RWPE2 (cell line): ENCODE results near the gene RNF4.

Experiments
- ATAC-seq: fragments of 200-7000 bp; cut with Tn5 transposase; 3 replicates; pipeline ENCODE4 v1.9.1; 2021; ENCODE audit warnings: low read depth
- DNase-seq: peaks from one replicate; pipeline ENCODE4 v3.0.0-alpha.2; 2020; ENCODE audit warnings: low spot score
- H3K27ac ChIP-seq: fragments of 450-650 bp; 2 replicates; pipeline ENCODE4 v1.5.1; 2017; ENCODE audit warnings: mild to moderate bottlenecking; ENCODE audit not compliant: poor library complexity, severe bottlenecking
- H3K27me3 ChIP-seq: fragments of 250-450 bp; sonication (Bioruptor Pico); 2 replicates; pipeline ENCODE4 v1.5.1; 2021; ENCODE audit warnings: mild to moderate bottlenecking, moderate library complexity; ENCODE audit not compliant: insufficient read depth, poor library complexity, severe bottlenecking
- H3K36me3 ChIP-seq: fragments of 250-450 bp; sonication (Bioruptor Pico); 2 replicates; pipeline ENCODE4 v1.5.1; 2020; ENCODE audit warnings: low read depth, mild to moderate bottlenecking, moderate library complexity
- H3K4me1 ChIP-seq: fragments of 250-450 bp; sonication (Bioruptor Pico); 2 replicates; pipeline ENCODE4 v1.5.1; 2021; ENCODE audit warnings: mild to moderate bottlenecking, moderate library complexity; ENCODE audit not compliant: insufficient read depth, poor library complexity, severe bottlenecking
- H3K4me3 ChIP-seq: fragments of 250-450 bp; sonication (Bioruptor Pico); 2 replicates; pipeline ENCODE4 v1.5.1; 2021; ENCODE audit warnings: mild to moderate bottlenecking, moderate library complexity; ENCODE audit not compliant: severe bottlenecking
- H3K9me3 ChIP-seq: fragments of 250-450 bp; sonication (Bioruptor Pico); 2 replicates; pipeline ENCODE4 v1.5.1; 2021; ENCODE audit warnings: mild to moderate bottlenecking, moderate library complexity; ENCODE audit not compliant: severe bottlenecking
- TF ChIP-seq, protein P1 (sequence below): fragments of 450-650 bp; IDR thresholded peaks from one replicate; pipeline ENCODE4 v1.5.1; 2017; ENCODE audit warnings: mild to moderate bottlenecking, moderate library complexity; ENCODE audit not compliant: poor library complexity, severe bottlenecking

The RNF4 gene

GRCh38 chr4:2450394-2451035 is 18.4 kb upstream of the RNF4 start:
- no peak for ATAC-seq
- Histone ChIP-seq H3K9me3 (no peaks in the 10 kb centered on the region), H3K4me3 (no peak overlapping the region), H3K27me3 (no peaks in the 10 kb centered on the region), H3K4me1 (no peaks in the 10 kb centered on the region), H3K27ac (no peak overlapping the region), H3K36me3 (no peaks in the 10 kb centered on the region)
- TF ChIP-seq, protein P1, sequence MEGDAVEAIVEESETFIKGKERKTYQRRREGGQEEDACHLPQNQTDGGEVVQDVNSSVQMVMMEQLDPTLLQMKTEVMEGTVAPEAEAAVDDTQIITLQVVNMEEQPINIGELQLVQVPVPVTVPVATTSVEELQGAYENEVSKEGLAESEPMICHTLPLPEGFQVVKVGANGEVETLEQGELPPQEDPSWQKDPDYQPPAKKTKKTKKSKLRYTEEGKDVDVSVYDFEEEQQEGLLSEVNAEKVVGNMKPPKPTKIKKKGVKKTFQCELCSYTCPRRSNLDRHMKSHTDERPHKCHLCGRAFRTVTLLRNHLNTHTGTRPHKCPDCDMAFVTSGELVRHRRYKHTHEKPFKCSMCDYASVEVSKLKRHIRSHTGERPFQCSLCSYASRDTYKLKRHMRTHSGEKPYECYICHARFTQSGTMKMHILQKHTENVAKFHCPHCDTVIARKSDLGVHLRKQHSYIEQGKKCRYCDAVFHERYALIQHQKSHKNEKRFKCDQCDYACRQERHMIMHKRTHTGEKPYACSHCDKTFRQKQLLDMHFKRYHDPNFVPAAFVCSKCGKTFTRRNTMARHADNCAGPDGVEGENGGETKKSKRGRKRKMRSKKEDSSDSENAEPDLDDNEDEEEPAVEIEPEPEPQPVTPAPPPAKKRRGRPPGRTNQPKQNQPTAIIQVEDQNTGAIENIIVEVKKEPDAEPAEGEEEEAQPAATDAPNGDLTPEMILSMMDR, result no peak
- no peak for DNase-seq

DNA sequence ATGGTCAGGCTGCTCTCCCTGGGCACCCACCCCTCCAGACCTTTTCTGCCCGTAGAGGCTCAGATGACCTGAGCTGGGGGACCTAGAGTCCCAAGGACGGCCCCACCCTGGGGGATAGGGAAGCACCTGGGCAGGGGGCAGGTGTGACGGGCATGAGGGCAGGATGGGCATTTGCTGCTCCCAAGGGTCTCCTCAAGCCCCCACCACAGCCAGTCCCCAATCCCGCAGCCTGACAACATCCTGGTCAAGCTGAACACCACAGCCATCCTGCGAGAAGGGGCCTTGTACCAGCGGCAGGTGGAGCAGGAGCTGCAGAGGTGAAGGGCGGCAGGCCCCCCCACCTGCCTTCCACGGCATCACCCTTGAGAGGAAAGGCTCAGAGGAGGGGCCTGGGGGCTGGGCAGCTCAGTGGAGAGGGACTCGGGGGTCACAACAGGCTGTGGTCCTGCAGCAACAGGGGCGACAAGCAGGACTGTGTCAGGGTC is 17.8 kb upstream of the RNF4 start:
- H3K4me1 ChIP-seq, result no peaks in the 10 kb centered on the region
- no peaks in the 10 kb centered on the region for H3K27me3 ChIP-seq
- H3K36me3 ChIP-seq, result no peaks in the 10 kb centered on the region
- TF ChIP-seq, protein P1, result no peak
- H3K27ac ChIP-seq, result no peak overlapping the region
- ATAC-seq (no peak), DNase-seq (no peak)
- no peaks in the 10 kb centered on the region for H3K9me3 ChIP-seq
- no peak overlapping the region for H3K4me3 ChIP-seq

GRCh38 chr4:2451821-2452785 is 16.8 kb upstream of the RNF4 start:
- ATAC-seq (no peak), DNase-seq (no peak)
- no peak overlapping the region for H3K4me3 ChIP-seq
- H3K9me3 ChIP-seq, result no peaks in the 10 kb centered on the region
- H3K27me3 ChIP-seq, result no peaks in the 10 kb centered on the region
- no peak overlapping the region for H3K27ac ChIP-seq
- TF ChIP-seq, protein P1, result no peak
- no peaks in the 10 kb centered on the region for H3K36me3 ChIP-seq
- no peaks in the 10 kb centered on the region for H3K4me1 ChIP-seq

DNA sequence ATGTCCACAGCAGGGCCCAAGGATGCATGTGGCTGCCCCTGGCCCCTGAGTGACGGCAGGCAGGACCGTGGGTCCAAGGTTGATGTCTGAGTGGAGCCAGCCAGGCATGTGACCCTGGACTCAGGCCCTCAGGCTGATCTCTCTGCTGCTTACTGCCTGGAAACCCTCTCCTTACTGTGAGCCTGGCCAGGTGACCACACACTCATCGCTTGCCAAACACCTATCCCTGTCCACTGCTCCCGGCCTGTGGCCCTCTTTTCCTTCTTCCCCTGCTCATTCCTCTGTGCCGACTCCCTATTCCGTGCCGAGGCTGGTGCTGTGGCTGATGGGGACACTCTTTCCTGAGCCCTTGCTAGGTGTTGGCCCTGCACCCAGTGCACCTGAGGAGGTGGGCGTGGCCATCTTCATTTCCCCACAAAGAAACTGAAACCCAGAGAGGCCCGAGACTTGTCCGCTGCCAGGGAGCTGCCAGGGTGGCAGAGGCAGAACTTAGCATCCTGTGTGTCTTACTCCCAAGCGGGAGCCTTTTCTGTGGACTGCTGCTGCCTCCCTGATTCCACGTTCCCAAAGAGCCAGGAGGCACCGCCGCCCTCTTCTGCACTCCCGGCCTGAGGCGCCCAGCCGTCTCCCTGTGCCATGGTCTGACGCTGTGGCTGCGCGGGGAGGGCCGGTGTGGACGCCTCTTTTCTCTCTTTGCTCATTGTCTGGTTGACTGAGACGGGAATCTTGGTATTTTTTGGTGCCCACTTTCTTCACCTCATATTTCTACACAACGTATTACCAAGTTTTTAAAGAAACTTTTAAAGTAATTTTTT is 11.2 kb upstream of the RNF4 start:
- TF ChIP-seq, protein P1, result no peak
- no peak for DNase-seq
- Histone ChIP-seq H3K4me3 (no peak overlapping the region), H3K9me3 (no peaks in the 10 kb centered on the region), H3K27ac (no peak overlapping the region), H3K27me3 (no peaks in the 10 kb centered on the region), H3K36me3 (no peaks in the 10 kb centered on the region), H3K4me1 (no peaks in the 10 kb centered on the region)
- ATAC-seq, result no peak
